ENCODE results near the gene JAZF1. TPM values are rescaled to one million over a fixed set of nuclear protein-coding genes. Genes with fewer than 3 reads are reported as not detected.

Gene JAZF1
- total and polyA plus RNA-seq, 10 of the 15 experiments (the other 5 are each of a cell fraction or from before 2014, with no cell fraction given), result 0.04 to 0.82 (median 0.15) TPM; not detected in 3

DNA sequence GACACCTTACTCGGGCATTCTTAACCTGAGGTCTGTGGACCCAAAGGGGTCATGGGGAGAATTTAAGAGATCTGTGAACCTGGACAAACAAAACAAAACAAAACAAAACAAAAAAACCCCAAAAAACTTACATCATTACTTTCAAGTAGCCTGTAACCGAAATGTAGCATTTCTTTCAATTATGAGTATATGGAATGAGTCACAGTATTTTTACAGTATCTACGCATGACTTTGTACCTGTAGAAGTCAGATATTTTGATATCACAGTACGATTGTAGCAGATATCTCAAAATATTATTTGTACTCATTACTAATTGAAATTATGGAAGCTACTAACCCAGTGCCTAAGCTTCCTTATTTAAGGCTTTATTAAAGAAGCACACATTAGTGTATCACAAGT lies 210.2 kb downstream of the JAZF1 start:
- CTCF ChIA-PET, result no interaction called here
- intact Hi-C loops (cut with micrococcal nuclease; ENCODE audit: unreplicated experiment) (no loop called here), in situ Hi-C loops (cut with MboI) (no loop called here)
- no peaks in the 10 kb centered on the region for H4K20me1 ChIP-seq (ENCODE audit: control insufficient read depth, insufficient read depth)
- no peak overlapping the region for H3K27ac ChIP-seq (ENCODE audit: control insufficient read depth, insufficient read depth)
- no peaks in the 10 kb centered on the region for H3K36me3 ChIP-seq (ENCODE audit: control insufficient read depth in 2 of 2, insufficient read depth in 2 of 2, low read length in 1 of 2)
- H3K4me2 ChIP-seq (ENCODE audit: control insufficient read depth, insufficient read depth), result no peak overlapping the region
- DNase-seq (ENCODE audit: low read depth, low spot score) (no peak), ATAC-seq (no peak), FAIRE-seq (no peak)
- H3K4me3 ChIP-seq, result no peak overlapping the region
- no peak overlapping the region for H2AFZ ChIP-seq (ENCODE audit: control insufficient read depth, low read depth, low read length)
- H3K79me2 ChIP-seq (ENCODE audit: control insufficient read depth, insufficient read depth, low read length), result no peaks in the 10 kb centered on the region
- RAD21 ChIA-PET (ENCODE audit: unreplicated experiment), result no interaction called here
- SMC1A ChIA-PET (ENCODE audit: uncharacterized antibody, unreplicated experiment), result no interaction called here
- no TSS peak for BruUV-seq (replicated peaks)
- no peaks in the 10 kb centered on the region for H3K9me3 ChIP-seq (replicated peaks; ENCODE audit: control insufficient read depth, insufficient read depth, low read length)
- 43% methylated on average over 4 of the region's 4 CpGs for WGBS (ENCODE audit: insufficient coverage, insufficient replicate concordance, low lambda C conversion rate, missing lambda C conversion rate)
- H3K27me3 ChIP-seq (replicated peaks in 1 of 2; ENCODE audit: control insufficient read depth in 2 of 2, insufficient read depth in 2 of 2, low read length in 1 of 2), result no peaks in the 10 kb centered on the region
- H3K9ac ChIP-seq (ENCODE audit: control insufficient read depth, insufficient read depth, low read length), result no peak overlapping the region
- no peaks in the 10 kb centered on the region for H3K4me1 ChIP-seq (ENCODE audit: control insufficient read depth, insufficient read depth, low read length)
- POLR2A ChIA-PET, result no interaction called here
- TF ChIP-seq RELB (IDR thresholded peaks at IDR 0.05; ENCODE audit: low read depth) (no peak), KAT2A (conservative IDR thresholded peaks at IDR 0.05; ENCODE audit: control insufficient read depth, low read depth, low read length) (no peak), RFX5 (IDR thresholded peaks at IDR 0.05; ENCODE audit: low read depth, low read length) (no peak), NRF1 (conservative IDR thresholded peaks at IDR 0.05; ENCODE audit: low read depth, low read length) (no peak), MTA3 (IDR thresholded peaks at IDR 0.05; ENCODE audit: borderline replicate concordance, low read length) (no peak), RCOR1 (conservative IDR thresholded peaks at IDR 0.05; ENCODE audit: low read depth, low read length) (no peak), SREBF2 (IDR thresholded peaks at IDR 0.05; ENCODE audit: low read length) (no peak), ZBED1 (IDR thresholded peaks at IDR 0.05; ENCODE audit: borderline replicate concordance) (no peak), HDAC6 (IDR thresholded peaks at IDR 0.05; ENCODE audit: unreplicated experiment) (no peak), CHD1 (IDR thresholded peaks at IDR 0.05; ENCODE audit: low read depth, low read length) (no peak), USF1 (IDR thresholded peaks at IDR 0.05; ENCODE audit: borderline replicate concordance, extremely low read length, insufficient read depth, low read depth, low read length) (no peak), SIN3A (IDR thresholded peaks at IDR 0.05; ENCODE audit: low read depth, low read length) (no peak), ESRRA (IDR thresholded peaks at IDR 0.05; ENCODE audit: low read length) (no peak), BCL3 (IDR thresholded peaks at IDR 0.05; ENCODE audit: borderline replicate concordance, insufficient read depth, low read depth, low read length, poor library complexity, severe bottlenecking) (no peak)
- TF ChIP-seq, protein P1, sequence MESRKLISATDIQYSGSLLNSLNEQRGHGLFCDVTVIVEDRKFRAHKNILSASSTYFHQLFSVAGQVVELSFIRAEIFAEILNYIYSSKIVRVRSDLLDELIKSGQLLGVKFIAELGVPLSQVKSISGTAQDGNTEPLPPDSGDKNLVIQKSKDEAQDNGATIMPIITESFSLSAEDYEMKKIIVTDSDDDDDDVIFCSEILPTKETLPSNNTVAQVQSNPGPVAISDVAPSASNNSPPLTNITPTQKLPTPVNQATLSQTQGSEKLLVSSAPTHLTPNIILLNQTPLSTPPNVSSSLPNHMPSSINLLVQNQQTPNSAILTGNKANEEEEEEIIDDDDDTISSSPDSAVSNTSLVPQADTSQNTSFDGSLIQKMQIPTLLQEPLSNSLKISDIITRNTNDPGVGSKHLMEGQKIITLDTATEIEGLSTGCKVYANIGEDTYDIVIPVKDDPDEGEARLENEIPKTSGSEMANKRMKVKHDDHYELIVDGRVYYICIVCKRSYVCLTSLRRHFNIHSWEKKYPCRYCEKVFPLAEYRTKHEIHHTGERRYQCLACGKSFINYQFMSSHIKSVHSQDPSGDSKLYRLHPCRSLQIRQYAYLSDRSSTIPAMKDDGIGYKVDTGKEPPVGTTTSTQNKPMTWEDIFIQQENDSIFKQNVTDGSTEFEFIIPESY (IDR thresholded peaks at IDR 0.05), result no peak
- TF ChIP-seq, protein P2, sequence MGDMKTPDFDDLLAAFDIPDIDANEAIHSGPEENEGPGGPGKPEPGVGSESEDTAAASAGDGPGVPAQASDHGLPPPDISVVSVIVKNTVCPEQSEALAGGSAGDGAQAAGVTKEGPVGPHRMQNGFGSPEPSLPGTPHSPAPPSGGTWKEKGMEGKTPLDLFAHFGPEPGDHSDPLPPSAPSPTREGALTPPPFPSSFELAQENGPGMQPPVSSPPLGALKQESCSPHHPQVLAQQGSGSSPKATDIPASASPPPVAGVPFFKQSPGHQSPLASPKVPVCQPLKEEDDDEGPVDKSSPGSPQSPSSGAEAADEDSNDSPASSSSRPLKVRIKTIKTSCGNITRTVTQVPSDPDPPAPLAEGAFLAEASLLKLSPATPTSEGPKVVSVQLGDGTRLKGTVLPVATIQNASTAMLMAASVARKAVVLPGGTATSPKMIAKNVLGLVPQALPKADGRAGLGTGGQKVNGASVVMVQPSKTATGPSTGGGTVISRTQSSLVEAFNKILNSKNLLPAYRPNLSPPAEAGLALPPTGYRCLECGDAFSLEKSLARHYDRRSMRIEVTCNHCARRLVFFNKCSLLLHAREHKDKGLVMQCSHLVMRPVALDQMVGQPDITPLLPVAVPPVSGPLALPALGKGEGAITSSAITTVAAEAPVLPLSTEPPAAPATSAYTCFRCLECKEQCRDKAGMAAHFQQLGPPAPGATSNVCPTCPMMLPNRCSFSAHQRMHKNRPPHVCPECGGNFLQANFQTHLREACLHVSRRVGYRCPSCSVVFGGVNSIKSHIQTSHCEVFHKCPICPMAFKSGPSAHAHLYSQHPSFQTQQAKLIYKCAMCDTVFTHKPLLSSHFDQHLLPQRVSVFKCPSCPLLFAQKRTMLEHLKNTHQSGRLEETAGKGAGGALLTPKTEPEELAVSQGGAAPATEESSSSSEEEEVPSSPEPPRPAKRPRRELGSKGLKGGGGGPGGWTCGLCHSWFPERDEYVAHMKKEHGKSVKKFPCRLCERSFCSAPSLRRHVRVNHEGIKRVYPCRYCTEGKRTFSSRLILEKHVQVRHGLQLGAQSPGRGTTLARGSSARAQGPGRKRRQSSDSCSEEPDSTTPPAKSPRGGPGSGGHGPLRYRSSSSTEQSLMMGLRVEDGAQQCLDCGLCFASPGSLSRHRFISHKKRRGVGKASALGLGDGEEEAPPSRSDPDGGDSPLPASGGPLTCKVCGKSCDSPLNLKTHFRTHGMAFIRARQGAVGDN (IDR thresholded peaks at IDR 0.05), result no peak
